ENCODE data around the gene SUV39H2. TPM values are rescaled to one million over a fixed set of nuclear protein-coding genes. Genes with fewer than 3 reads are reported as not detected.

Gene SUV39H2
- polyA plus RNA-seq, 1 donor from 2014 or later = 19.4 TPM

GRCh38 chr10:14947268-14947667, 68.6 kb downstream of the SUV39H2 start:
- Histone ChIP-seq H3K9me2 (ENCODE audit: insufficient read depth, low read length) (no peaks in the 10 kb centered on the region), H3K4me3 (ENCODE audit: low read length) (no peak overlapping the region)

GRCh38 chr10:14949291-14949690, 70.6 kb downstream of the SUV39H2 start:
- Histone ChIP-seq H3K4me2 (ENCODE audit: low read length) (no peak overlapping the region), H3K9me2 (ENCODE audit: insufficient read depth, low read length) (no peaks in the 10 kb centered on the region), H3K79me2 (replicated peaks; ENCODE audit: insufficient read depth, low read length) (no peaks in the 10 kb centered on the region), H3K4me3 (ENCODE audit: low read length) (no peak overlapping the region), H3F3A (ENCODE audit: insufficient read depth, low read length, poor library complexity, severe bottlenecking) (no peaks in the 10 kb centered on the region), H3K27me3 (ENCODE audit: insufficient read depth, low read depth, low read length) (no peaks in the 10 kb centered on the region), H3K27ac (ENCODE audit: low read length) (no peak overlapping the region), H3K9me3 (ENCODE audit: low read length) (no peaks in the 10 kb centered on the region), H3K9ac (ENCODE audit: low read length) (no peak overlapping the region), H3K36me3 (ENCODE audit: insufficient read depth, low read length) (peaks cover 6% of the 10 kb centered on the region), H2AFZ (ENCODE audit: low read depth, low read length) (no peak overlapping the region), H4K20me1 (ENCODE audit: insufficient read depth) (no peaks in the 10 kb centered on the region)
- TF ChIP-seq MXI1 (conservative IDR thresholded peaks at IDR 0.05; ENCODE audit: poor library complexity, severe bottlenecking) = no peak
- no peak for TF ChIP-seq REST (IDR thresholded peaks at IDR 0.05; ENCODE audit: borderline replicate concordance)
- no peak for TF ChIP-seq EP300 (conservative IDR thresholded peaks at IDR 0.05; ENCODE audit: poor library complexity, severe bottlenecking)
- TF ChIP-seq EZH2 (IDR thresholded peaks at IDR 0.05; ENCODE audit: borderline replicate concordance, insufficient read depth, low read length, poor library complexity, severe bottlenecking) = no peak
- no peak for TF ChIP-seq RAD21 (conservative IDR thresholded peaks at IDR 0.05)
- no peak for TF ChIP-seq POLR2AphosphoS5 (IDR thresholded peaks at IDR 0.05)
- TF ChIP-seq TAF1 (IDR thresholded peaks at IDR 0.05; ENCODE audit: low read depth) = no peak
- TF ChIP-seq SMC3 (conservative IDR thresholded peaks at IDR 0.05; ENCODE audit: poor library complexity) = no peak
- TF ChIP-seq CTCF (IDR thresholded peaks at IDR 0.05; ENCODE audit: poor library complexity, severe bottlenecking) = no peak

More at GRCh38 chr10:14947268-14947667, 68.6 kb downstream of the SUV39H2 start:
- Histone ChIP-seq H3K27ac (ENCODE audit: low read length) (no peak overlapping the region), H3K36me3 (ENCODE audit: insufficient read depth, low read length) (peaks cover 6% of the 10 kb centered on the region), H2AFZ (ENCODE audit: low read depth, low read length) (no peak overlapping the region), H4K20me1 (ENCODE audit: insufficient read depth) (no peaks in the 10 kb centered on the region), H3K9me3 (ENCODE audit: low read length) (no peaks in the 10 kb centered on the region), H3K9ac (ENCODE audit: low read length) (no peak overlapping the region), H3K4me2 (ENCODE audit: low read length) (no peak overlapping the region), H3K27me3 (ENCODE audit: insufficient read depth, low read depth, low read length) (no peaks in the 10 kb centered on the region), H3K79me2 (replicated peaks; ENCODE audit: insufficient read depth, low read length) (no peaks in the 10 kb centered on the region), H3F3A (ENCODE audit: insufficient read depth, low read length, poor library complexity, severe bottlenecking) (no peaks in the 10 kb centered on the region)
- TF ChIP-seq RAD21 (conservative IDR thresholded peaks at IDR 0.05) (no peak), TAF1 (IDR thresholded peaks at IDR 0.05; ENCODE audit: low read depth) (no peak), POLR2AphosphoS5 (IDR thresholded peaks at IDR 0.05) (no peak), REST (IDR thresholded peaks at IDR 0.05; ENCODE audit: borderline replicate concordance) (no peak), SMC3 (conservative IDR thresholded peaks at IDR 0.05; ENCODE audit: poor library complexity) (no peak), MXI1 (conservative IDR thresholded peaks at IDR 0.05; ENCODE audit: poor library complexity, severe bottlenecking) (no peak)

Data from neural cell (in vitro differentiated cells).